GM12891 (cell line): ENCODE results near the gene TAS2R7.

ENCODE experiments used
- POLR2AphosphoS5 ChIP-seq: IDR thresholded peaks from 2 replicates; pipeline ENCODE4 v1.6.1; 2011; ENCODE audit warnings: low read depth, low read length, control low read depth
- SPI1 ChIP-seq: IDR thresholded peaks from 2 replicates; pipeline ENCODE4 v1.6.1; 2011; ENCODE audit warnings: low read depth, low read length, control low read depth

- TF ChIP-seq POLR2AphosphoS5 (no peak), SPI1 (no peak)
Measured at GRCh38 chr12:10829994-10830393, 27.6 kb upstream of the TAS2R7 start.
